NCI-H1417 treated with DMSO at 0.1 percent for 48 hours (cell line): ENCODE data around the gene PSME3.
"Not testable (repeated sequence)": the region's sequence is repeated elsewhere in the genome, so short reads cannot be mapped to it uniquely, and the experiment has no call there.

Source experiments
- DNase-seq: peaks from one replicate; lab custom pipeline; 2025; lab: John Stamatoyannopoulos, UW

The PSME3 gene

GRCh38 chr17:42878123-42878880 is 45.1 kb downstream of the PSME3 start:
- no peak for DNase-seq

GRCh38 chr17:42878924-42879595 is 45.9 kb downstream of the PSME3 start:
- DNase-seq = no peak

GRCh38 chr17:42879596-42879985 is 46.4 kb downstream of the PSME3 start:
- DNase-seq = no peak

GRCh38 chr17:42880776-42881310 is 47.6 kb downstream of the PSME3 start:
- DNase-seq = no peak

- not testable (repeated sequence) for DNase-seq
Measured at GRCh38 chr17:42881706-42882105, 48.5 kb downstream of the PSME3 start.

- DNase-seq = no peak
Measured at GRCh38 chr17:42882166-42882565, 49.0 kb downstream of the PSME3 start.

- no peak for DNase-seq
Measured at GRCh38 chr17:42883802-42884558, 50.8 kb downstream of the PSME3 start.

GRCh38 chr17:42885806-42886205 is 52.6 kb downstream of the PSME3 start:
- DNase-seq = not testable (repeated sequence)

- no peak for DNase-seq
Measured at GRCh38 chr17:42886283-42887176, 53.3 kb downstream of the PSME3 start.

GRCh38 chr17:42889809-42890208 is 56.6 kb downstream of the PSME3 start:
- no peak for DNase-seq

GRCh38 chr17:42891539-42892152 is 58.4 kb downstream of the PSME3 start:
- DNase-seq = no peak

- DNase-seq = no peak
Measured at GRCh38 chr17:42893359-42893758, 60.2 kb downstream of the PSME3 start.
